Mucosa of gallbladder (tissue), 1 donor: ENCODE measurements around the gene EFNA4. TPM values are rescaled to one million over a fixed set of nuclear protein-coding genes. Genes with fewer than 3 reads are reported as not detected.

Source experiments
- total RNA-seq: library from RNA; stranded (reverse); gene quantifications from one replicate; pipeline ENCODE4 v1.2.1, GENCODE V29; 2021
- donor health status: DM: no; HTN: no; CAD: no.

The EFNA4 gene
- total RNA-seq, 1 donor from 2014 or later, result 12.8 TPM

Other genes starting within 250 kb of the EFNA4 start
- gene KCNN3, start 193.5 kb upstream of the EFNA4 start, total RNA-seq, result 3.9 TPM
- 33.0 TPM for gene PMVK, start 127.0 kb upstream of the EFNA4 start, total RNA-seq
- gene PBXIP1, start 107.6 kb upstream of the EFNA4 start, total RNA-seq, result 208 TPM
- gene PYGO2, start 102.0 kb upstream of the EFNA4 start, total RNA-seq, result 54.5 TPM
- gene SHC1, start 93.0 kb upstream of the EFNA4 start, total RNA-seq, result 123 TPM
- gene CKS1B, start 89.1 kb upstream of the EFNA4 start, total RNA-seq, result 27.1 TPM
- gene FLAD1, start 80.4 kb upstream of the EFNA4 start, total RNA-seq, result 37.9 TPM
- not detected for gene LENEP, start 70.2 kb upstream of the EFNA4 start, total RNA-seq
- 122 TPM for gene ZBTB7B, start 60.9 kb upstream of the EFNA4 start, total RNA-seq
- 1.0 TPM for gene DCST2, start 30.0 kb upstream of the EFNA4 start, total RNA-seq
- gene DCST1, start 29.9 kb upstream of the EFNA4 start, total RNA-seq, result not detected
- 146 TPM for gene ADAM15, start 12.4 kb upstream of the EFNA4 start, total RNA-seq
- 2.7 TPM for gene EFNA3, start 15.1 kb downstream of the EFNA4 start, total RNA-seq
- 100.0 TPM for gene EFNA1, start 64.1 kb downstream of the EFNA4 start, total RNA-seq
- gene SLC50A1, start 72.1 kb downstream of the EFNA4 start, total RNA-seq, result 54.7 TPM
- 130 TPM for gene DPM3, start 76.8 kb downstream of the EFNA4 start, total RNA-seq
- 158 TPM for gene KRTCAP2, start 109.6 kb downstream of the EFNA4 start, total RNA-seq
- gene TRIM46, start 110.1 kb downstream of the EFNA4 start, total RNA-seq, result 0.83 TPM
- gene THBS3, start 144.2 kb downstream of the EFNA4 start, total RNA-seq, result 43.1 TPM
- 31.3 TPM for gene MTX1, start 145.0 kb downstream of the EFNA4 start, total RNA-seq
- 49.0 TPM for gene ENTREP3, start 191.7 kb downstream of the EFNA4 start, total RNA-seq
- gene SCAMP3, start 198.6 kb downstream of the EFNA4 start, total RNA-seq, result 68.6 TPM
- 73.7 TPM for gene CLK2, start 209.8 kb downstream of the EFNA4 start, total RNA-seq
- gene HCN3, start 213.7 kb downstream of the EFNA4 start, total RNA-seq, result 8.7 TPM
- 1.7 TPM for gene PKLR, start 237.7 kb downstream of the EFNA4 start, total RNA-seq
- gene FDPS, start 245.1 kb downstream of the EFNA4 start, total RNA-seq, result 269 TPM